ENCODE data around the gene RGS7BP.

RGS7BP gene

DNA sequence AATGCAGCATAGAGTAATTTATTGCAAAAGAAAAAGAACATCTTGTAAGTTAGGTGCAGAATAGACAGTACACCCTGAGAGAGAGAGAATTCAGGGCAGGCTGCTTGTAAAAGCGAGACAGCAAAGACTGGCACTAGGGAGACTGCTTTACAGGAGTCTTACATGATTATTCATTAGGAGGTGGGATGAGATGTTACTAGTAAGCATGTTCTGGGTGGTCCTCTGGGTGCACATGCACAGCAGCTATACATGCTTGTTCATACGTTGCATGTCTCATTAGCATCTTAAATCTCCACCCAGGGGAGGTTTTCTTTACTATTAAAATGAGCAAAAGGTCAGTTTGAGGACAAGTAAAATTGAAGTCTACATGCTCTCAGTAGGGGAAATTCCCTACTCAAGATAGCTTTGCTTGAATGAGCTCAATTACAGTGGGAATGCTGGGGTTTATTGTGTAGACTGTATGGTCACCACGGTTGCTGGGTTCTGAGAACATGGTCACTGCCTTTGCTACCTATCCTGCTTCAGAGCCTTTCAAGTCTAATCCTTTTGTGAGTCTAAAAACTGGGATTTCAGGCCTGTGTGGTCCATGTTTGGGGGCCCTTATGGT lies 60.6 kb downstream of the RGS7BP start:
- no peak for DNase-seq

DNA sequence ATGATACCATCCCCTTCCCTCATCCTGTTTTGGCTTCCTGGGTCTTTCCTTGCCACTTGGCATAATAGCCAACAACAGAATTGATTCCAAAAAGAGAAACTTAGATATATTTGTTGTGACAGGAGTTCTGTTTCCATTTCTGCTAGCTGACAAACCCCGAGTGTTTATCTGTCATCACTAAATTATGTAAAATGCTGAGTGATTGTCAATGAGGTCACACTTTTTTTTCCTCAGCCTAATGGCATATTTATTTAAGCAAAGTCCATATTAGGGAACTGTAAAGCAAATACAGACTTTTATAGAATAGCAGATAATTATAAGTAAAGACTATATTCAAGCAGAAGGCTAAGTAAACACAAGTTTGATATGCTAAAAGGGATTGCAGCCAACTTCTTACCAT lies 64.0 kb downstream of the RGS7BP start:
- DNase-seq, result peak; percentile 7 to 79

DNA sequence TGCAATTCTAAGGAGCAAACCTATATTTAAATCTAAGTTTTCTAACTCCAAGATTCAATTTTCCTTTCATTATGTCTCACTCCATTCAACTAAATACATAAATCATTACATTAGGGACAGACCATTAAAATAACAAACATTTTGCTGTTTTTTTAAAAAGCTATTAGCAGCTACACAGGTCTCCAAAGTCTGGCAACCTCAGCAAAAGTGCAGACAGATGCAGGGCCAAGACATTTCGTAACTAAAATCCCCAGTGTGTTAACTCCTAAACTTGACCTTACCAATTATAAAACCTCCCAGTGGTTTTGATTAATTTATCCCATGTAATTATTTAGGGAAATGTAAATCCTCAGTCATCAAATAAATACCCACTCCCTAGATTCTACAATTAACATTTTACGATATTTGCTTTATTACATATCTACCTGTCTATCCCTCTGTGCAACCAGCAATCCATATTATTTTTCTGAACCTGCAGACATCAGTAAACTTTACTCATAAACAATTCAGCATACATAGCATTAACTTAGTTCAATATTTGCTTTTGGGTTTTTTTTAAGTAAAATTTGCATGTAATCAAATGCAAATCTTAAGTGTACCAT lies 64.7 kb downstream of the RGS7BP start:
- peak in 1 of 2 experiments; percentile 31 for DNase-seq

DNA sequence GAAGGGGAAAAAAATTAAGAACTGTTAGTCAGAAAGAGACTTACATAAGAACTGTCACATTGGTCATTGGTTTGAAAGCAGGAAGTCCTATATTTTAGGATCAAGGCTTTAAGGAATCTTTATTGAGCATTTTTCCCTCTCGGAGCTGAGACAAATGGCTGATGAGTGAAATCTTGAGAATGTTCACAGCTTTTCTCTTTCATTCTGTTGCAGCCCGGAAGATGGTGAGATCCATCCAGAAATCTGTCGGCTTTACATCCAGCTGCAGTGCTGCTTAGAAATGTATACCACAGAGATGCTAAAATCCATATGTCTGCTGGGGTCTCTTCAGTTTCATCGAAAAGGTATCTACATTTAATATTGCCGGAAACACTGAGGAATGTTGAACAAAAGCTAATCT lies 69.7 kb downstream of the RGS7BP start:
- DNase-seq, result no peak

DNA sequence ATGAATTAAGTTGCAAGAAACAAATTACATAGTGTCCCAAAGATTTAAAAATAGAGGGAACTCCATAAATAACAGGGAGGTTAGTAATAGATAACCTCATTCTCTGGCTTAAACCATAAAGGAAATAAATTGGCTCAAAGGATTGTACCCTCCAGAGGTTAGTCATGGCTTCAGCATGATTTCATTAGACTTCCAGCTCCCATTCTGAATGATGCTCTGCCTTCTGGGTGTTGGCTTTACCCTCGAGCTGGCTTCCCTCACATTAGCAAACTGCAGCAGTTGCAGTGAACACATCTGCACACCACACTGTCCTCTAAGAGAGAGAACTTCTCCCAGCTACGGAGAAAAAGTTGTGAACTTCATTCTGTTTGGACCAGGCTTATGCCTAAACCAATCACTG lies 70.4 kb downstream of the RGS7BP start:
- no peak for DNase-seq

DNA sequence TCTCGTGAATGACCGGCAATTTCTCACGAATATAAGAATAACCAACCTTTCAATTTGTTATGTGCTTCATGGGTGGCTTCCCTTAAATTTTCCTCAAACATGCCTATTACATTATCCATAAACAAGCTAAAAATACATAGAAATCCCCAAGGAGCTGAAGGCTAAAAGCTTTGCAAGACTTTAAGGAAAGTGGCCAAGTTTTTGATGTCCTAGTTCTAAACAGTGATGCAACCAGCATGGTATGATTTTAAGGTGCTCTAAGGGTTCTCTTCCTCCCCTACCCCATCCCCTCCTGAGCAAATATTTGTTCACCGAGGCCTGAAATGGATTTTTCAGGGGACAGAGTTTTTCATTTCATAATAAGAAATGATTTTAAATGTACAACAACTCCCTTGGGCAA lies 79.8 kb downstream of the RGS7BP start:
- DNase-seq, result no peak

DNA sequence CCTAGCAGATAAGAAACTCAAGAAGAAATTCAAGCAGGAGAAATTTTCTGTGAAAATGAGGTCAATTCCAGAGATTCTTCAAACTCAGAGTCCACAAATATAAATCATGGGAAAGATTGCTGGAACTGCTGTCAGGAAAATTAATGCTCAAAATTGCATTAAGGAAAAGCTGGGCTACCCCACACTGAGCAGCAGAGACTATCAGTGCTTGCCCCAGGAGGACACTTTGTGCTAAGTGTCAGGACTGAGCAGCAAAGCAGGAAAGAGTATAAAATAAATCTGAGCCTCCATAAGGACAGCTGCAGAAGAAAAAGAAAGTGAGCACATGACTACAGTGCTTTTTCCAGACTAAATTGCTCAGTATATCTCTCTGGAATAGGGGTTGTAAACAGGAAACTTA lies 81.6 kb downstream of the RGS7BP start:
- peak in 1 of 2 experiments; percentile 1 for DNase-seq

DNA sequence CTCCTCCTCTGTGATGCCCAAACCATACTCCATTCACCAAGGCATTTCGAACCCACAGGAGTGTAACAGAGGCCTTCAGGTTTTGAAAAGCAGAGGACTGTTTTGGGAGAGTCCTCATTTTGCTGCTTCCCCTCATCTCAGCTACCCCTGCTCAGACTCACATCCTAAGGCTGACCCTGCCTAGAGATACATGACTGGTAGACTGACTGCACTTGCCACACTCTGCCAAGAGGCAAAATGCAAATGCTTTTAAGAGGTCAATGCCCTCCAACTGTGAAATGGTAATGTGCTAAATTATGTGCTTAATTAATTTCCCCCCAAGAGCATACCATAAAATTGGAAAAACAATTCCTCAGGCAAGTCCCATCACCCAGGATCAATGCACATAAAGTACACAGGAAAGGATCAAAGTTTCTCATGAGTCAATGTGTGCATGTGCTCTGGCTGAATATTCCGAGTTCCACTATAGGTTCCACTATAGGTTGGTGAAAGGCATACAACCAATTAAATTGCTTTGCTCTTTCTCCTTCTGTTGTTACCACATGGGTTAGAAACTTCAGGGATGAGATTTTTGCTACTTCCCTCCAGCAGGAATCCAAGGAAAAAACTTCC lies 87.0 kb downstream of the RGS7BP start:
- no peak for DNase-seq

DNA sequence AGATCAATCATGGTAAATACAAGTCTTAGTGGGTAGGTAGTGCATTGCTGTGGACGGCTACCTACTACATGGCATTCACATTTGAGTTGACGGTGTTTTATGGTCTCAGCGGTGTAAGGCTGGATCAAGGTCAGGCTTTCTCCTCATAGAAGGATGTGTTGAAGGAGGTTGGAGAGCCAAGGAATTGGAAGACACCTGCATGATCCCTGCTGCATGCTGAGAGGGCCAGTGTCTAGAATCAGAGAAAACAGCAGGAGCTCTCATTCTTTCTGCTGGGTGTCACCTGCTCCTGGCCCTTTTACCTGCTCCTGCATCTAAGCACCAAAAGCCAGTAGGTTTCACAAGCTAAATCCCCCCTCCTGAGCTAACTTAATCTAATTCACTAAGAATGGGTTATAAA lies 88.2 kb downstream of the RGS7BP start:
- no peak for DNase-seq

DNA sequence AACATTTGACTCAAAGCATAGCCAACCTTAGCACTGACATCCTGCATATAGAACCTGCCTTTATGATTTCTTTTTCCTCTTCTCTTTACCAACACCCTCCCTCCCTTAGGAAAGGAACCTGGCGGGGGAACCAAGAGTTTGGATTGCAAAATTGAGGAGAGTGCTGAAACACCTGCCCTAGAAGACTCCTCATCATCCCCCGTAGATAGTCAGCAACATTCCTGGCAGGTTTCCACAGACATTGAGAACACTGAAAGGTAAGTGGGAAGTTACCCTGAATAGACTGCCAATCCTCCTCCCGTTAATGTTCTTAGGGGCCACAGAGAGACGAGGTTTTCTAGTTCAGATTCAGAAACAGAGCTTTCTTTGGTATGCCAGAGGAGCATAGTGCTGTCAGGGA lies 88.8 kb downstream of the RGS7BP start:
- no peak for DNase-seq

DNA sequence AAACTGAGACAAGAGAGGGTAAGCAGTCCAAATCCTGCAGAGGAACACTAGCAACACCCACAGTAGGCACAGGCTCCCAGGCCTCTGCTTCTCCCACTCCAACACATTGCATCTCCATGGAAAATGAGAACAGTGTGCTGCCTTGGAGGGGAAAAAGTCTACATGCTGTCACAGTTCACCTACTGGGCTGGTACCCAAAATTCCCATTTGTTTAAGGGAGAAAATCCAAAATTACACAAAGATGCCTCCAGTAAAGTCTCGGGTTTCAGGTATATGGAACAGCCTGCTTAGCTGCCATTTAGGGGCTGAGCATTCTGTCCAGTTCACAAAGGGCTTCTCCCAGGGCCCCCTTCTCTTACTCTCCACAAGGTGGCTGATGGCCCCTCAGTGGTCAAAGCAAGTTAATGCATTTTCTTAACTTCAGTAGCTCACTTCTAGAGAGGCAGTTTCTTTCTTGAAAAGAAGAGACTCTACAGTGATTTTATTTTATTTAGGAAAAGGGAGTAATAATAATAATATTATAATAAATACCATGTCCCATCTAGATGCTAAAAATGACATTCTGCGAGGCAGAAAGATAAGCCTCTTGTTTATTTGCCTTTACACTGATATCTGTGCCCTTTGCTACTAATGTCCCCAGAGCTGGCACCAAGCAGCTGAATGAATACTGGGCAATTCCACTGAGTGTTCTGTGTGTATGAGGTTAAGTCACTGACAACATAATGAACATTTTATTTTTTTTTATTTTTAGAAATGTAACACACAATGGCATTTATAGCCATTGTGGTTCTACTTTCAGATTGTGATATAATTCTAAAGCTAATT lies 89.4 kb downstream of the RGS7BP start:
- DNase-seq, result peak in 1 of 2 experiments; percentile 17

DNA sequence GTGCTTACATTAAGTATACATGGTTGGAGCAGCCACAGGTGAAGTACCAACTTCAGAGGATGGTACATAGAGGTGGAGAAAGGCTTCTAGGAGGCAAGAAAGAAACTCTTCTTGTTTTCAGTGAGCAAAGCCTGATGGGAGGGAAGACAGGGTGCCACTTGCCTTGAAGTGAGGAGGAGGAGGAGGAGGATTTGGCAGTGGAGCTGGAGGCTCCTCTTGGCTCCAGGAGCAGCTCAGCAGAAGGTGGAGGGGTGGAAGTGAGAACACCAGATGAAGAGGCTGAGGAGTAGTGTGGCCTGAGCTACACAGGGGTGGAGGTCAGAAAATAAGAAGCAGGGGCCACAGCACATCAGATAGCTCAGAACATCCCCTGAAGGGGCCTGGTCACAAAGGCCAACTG lies 93.4 kb downstream of the RGS7BP start:
- no peak for DNase-seq

DNA sequence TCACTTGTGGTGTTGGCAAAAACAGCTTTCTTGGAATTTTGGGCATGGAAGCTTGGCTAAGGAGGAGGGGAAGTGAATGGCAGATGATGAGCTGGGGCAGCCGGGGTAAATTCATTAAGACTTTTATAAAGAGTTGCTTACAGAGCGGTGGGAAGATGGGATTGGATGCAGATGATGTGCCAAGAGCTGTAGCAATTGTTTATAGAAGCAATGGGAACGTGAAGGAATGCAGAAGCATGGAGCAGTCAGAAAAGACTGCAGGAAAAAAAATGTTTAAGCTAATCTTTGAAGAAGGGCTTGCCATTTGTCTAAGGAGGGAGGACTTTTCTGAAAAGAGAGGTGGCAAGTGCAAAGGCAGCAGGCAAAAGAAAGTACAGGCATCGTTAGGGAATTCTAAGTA lies 97.9 kb downstream of the RGS7BP start:
- no peak for DNase-seq

DNA sequence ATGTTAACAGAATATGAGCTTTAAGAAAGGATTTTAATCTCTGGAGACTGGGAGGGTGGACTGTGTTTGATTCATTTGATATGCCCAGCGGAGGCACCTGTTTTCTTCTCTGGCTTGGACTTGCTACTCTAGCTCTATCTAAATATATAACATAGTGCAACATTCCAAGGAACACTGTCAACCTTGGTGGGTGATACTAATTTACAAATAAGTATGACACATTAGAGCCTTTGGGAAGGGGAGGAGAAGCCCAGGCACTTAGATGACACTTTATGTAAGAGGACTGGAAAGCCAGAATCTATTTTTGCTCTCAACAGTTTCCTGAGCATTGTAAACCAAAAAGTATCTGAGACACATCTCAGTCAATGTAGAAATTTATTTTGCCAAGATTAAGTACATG lies 101.1 kb downstream of the RGS7BP start:
- no peak for DNase-seq

DNA sequence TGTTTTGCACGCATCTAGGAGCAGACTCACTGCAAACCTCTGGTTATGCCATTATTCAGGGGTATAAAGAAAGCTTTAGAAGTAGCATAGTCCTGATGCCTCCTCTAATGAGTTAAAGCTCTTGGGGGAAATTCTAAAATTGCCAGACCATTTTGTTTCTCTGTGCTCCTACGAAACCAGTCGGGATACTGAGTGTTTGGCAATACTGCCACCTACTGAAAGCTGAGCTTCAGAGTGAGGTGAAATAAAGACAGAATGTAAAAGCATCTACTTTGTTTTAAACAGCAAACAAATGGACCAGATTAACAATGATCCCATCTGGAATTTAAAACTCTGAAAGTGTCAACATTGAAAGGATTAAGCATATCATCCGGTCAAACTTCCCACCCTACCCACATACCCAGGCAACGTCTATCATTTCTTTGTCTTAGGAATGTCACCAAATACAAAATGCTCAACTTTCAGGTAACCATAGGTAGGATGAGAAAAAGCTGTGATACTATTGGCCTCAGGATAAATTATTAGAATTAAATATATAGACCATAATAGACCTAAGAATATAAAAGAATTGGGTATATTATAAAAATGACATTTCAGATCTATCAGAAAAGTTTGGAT lies 106.6 kb downstream of the RGS7BP start:
- DNase-seq, result peak; percentile 47 to 58

DNA sequence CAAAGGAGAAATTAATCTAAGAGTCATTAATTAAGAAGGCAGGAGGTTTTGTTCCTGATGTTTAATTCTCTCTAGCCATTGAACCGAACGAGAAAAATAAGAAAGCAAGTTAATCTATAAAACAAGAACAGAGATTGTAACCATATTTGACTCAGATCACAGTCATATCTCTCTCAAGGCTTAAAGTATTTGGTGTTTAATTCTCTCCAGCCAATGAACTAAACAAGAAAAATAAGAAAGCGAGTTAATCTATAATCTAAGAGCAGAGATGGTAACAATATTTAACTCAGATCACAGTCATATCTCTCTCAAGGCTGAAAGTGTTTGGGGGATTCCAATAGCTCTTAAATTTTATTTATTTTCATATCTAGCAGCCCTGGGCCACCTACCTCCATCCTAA lies 110.1 kb downstream of the RGS7BP start:
- no peak for DNase-seq

DNA sequence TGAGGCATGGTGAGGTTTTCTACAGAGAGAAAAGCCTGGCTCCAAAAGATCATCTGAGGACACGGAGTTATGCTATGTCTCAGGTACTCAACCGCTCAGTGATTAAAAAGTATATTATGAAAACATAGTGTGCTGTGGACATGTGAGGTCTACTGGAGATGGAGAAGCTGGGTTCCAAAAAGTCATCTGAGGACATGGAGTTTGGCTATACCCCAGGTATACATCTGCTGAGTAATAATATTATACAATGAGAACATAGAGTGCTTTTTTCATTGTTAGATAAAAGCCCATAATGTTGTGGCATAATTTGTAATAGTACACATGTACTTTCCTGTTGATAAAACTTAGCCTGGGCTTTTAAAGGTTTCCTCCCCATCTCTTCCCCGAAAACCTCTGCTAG lies 113.8 kb downstream of the RGS7BP start:
- no peak for DNase-seq

DNA sequence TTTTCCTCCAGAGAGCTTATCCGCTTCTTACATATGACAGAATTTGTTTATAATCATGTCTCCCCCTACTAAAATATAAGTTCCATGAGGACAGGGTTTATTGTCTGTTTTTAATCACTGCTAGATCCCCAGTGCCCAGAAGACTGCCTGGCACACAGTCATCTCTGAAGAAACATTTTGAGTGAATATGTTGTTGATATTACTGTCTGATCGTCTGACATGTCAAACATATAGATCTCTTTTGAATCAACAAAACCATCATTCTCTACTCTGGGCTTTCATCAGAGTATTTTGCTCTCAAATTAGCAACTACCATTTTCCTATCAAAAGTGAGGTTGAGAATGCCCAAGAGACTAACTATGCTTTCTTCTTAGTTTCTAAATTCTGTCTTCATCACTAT lies 117.2 kb downstream of the RGS7BP start:
- no peak for DNase-seq

DNA sequence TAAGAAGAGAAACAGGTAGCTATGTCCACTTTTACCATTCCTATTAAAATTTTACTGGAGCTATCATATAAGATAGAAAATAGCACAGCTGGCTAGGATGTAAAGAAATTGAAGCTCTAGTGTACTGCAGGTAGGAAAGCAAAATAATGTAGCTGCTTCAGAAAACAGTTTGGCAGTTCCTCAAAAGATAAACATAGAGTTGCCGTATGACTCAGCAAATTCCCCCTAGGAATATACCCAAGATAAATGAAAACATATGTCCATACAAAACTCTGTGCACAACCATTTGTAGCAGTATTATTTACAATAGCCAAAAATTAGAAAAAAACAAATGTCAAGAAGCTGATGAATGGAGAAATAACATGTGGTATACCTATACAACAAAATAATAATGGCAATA lies 119.9 kb downstream of the RGS7BP start:
- no peak for DNase-seq

DNA sequence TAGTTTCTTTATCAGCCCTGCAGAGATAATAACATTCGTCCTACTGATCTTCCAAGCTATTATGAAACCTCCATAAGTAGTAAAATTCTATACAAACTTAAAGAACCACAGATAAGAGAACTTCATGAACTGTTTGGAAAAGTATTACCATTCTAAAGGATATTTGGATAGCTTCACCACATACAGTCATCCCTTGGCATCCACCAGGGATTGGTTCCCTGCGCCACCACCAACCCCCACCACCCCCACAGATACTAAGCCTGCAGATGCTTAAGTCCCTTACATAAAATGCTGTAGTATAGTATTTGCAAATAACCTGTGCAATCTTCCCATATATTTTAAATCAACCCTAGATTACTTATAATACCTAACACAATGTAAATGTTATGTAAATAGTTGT lies 123.1 kb downstream of the RGS7BP start:
- DNase-seq, result no peak

DNA sequence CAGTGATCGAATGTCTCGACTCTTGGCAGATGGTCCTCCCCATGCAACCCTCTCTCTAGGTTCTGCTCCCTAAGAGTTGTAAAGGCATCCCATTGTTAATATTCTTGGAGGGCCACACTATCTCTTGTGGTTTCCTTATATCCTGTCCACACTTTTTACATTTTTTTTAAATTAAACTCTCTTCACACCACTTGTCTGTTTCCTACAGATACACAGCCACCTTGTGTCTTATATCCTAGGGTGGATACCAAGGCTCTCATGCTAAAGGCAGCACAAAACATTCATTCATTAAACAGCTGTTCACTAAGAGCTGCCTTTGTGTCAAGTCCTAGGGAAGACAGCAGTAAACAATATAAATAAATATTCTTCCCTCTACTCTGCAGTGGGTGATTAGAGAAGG lies 124.0 kb downstream of the RGS7BP start:
- no peak for DNase-seq

DNA sequence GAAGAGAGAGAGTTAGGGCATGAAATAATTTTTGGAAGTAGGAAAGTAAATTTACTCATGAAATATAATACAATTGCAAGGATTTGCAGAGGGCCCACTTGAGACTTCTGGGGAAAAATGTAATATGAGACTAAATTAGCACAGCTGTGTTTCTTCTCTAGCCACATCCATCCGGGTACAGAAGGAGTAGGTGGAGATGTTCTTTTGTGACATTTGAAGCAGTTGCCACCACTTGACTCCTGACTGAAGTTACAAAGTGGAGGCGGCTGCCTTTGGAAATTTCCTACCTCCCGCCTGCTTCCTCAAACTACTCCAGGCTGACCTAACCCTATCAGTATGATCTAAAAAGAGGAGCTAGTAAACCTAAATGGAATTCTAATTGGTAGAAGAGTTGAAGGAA lies 126.4 kb downstream of the RGS7BP start:
- no peak for DNase-seq

DNA sequence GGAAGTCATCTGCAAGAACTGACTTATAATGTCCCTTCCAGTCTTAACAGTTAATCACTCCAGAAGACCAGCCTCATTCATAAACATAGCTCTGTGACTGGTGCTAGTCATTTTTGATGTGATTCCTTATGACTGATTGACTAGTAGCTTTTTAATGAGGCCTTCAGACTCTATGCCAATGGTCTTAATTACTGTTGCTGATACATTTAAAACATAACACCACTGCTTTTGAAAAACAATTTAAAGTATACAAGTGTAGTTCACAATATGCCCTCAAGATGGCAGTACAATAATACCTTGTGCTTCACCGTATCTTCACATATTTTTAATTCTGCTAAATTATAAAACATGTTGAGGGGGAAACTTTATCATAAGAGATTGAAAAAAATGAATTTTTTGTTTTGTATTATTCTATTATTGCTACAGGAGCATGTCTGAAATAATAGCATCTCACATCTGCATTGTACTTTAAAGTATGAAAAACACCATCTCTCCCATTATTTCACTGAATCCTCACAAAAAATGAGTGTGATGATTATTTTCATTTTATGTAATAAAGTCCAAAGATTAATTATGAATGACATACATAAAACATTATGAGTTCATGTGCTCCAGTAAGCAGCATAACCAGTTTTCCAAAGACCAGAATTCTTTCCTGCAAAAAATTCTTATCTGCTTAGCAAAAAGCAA lies 129.3 kb downstream of the RGS7BP start:
- DNase-seq, result peak; percentile 12 to 24
